NOMO-1 treated with DMSO at 0.1 percent for 48 hours (cell line): Measurements from ENCODE around the gene STK11IP.
A peak's percentile ranks its signal among the peaks of the same experiment; 100 is the strongest.

ENCODE experiments used
- DNase-seq: peaks from one replicate; lab custom pipeline; 2025; ENCODE audit not compliant: unreplicated experiment; lab: John Stamatoyannopoulos, UW

Gene STK11IP

GRCh38 chr2:219597552-219598307 is at the start of gene STK11IP:
TSS of gene STK11IP (plus strand) at chr2:219597857. CDS start at chr2:219598120, 263 bp downstream.
- DNase-seq: peak; percentile 96

GRCh38 chr2:219548990-219549389 is 48.7 kb upstream of the STK11IP start:
- DNase-seq: no peak

- DNase-seq: no peak
These were observed 48.0 kb upstream of the STK11IP start for GRCh38 chr2:219549619-219550018.

GRCh38 chr2:219551441-219552381 is 45.9 kb upstream of the STK11IP start:
- no peak for DNase-seq

- peak; percentile 63 for DNase-seq
These were observed 45.1 kb upstream of the STK11IP start for GRCh38 chr2:219552382-219553167.

- no peak for DNase-seq
These were observed 44.6 kb upstream of the STK11IP start for GRCh38 chr2:219553168-219553417.

- DNase-seq: no peak
These were observed 44.1 kb upstream of the STK11IP start for GRCh38 chr2:219553463-219553963.

GRCh38 chr2:219554350-219554749 is 43.3 kb upstream of the STK11IP start:
- no peak for DNase-seq

GRCh38 chr2:219555956-219556355 is 41.7 kb upstream of the STK11IP start:
- DNase-seq: no peak

GRCh38 chr2:219556413-219556812 is 41.2 kb upstream of the STK11IP start:
- no peak for DNase-seq

- no peak for DNase-seq
These were observed 40.3 kb upstream of the STK11IP start for GRCh38 chr2:219557320-219557719.

- no peak for DNase-seq
These were observed 39.6 kb upstream of the STK11IP start for GRCh38 chr2:219557791-219558785.

GRCh38 chr2:219559156-219559915 is 38.3 kb upstream of the STK11IP start:
- DNase-seq: no peak

GRCh38 chr2:219560037-219560892 is 37.4 kb upstream of the STK11IP start:
- DNase-seq: no peak

- DNase-seq: no peak
These were observed 36.8 kb upstream of the STK11IP start for GRCh38 chr2:219560893-219561178.

- DNase-seq: no peak
These were observed 36.2 kb upstream of the STK11IP start for GRCh38 chr2:219561179-219562048.
